ENCODE data around the gene THUMPD1.
"Not testable (repeated sequence)": the region's sequence is repeated elsewhere in the genome, so short reads cannot be mapped to it uniquely, and the experiment has no call there.

THUMPD1 gene

DNA sequence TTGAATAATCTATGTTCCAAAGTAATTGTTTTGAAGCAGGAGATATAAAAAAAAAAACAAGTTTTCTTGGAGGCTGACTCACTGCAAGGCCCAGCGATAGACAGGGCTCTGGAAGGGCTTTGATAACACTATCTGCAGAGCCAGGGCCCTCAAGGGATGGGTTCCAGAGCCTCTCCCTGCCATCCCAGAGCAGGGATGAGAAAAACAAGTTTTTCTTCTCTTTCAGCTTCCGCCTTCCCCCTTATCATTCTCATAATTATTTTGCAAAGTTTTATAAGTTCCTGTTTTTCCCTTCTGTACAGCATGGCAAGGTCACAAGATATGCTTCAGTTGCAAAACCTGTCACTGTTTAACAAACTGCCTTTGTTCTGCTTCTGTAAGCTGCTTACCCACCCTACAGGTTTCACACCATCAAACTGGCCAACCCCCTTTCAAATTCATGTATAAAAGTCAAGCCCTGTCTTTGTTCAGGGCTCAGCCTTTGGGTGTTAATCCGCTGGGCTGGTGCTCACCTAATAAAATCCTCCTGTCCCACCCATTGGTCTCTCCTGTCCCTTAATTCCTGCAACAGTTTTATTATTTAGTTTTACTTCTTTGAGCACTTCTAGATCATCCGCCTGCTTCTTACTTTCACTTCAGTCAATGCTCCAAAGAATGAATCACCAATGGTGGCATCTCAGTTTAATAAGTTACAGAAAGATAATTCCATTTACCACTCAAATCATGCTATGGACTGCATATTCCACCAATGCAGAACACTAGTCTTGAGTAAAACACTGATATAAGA, 5.6 kb upstream of the THUMPD1 start:
- no peak for DNase-seq

DNA sequence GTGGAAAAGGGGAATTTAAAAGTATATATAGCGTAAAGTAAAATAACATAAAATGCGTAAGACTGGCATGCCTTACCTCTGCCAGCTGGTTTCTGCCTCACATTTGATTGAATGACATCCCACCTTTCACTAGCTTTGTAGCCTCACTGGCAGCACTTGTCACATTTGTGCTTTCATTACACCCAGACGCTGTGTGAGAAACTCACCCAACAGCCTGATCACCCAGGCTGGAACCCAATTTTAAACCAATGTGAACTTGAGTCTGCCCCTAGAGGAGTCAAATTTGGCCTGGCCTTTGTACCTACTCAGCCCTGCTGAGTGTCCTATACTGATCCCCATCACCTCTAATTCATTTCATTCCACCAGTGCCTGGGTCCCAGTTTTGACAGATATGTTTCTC, 4.8 kb upstream of the THUMPD1 start:
- DNase-seq = no peak

DNA sequence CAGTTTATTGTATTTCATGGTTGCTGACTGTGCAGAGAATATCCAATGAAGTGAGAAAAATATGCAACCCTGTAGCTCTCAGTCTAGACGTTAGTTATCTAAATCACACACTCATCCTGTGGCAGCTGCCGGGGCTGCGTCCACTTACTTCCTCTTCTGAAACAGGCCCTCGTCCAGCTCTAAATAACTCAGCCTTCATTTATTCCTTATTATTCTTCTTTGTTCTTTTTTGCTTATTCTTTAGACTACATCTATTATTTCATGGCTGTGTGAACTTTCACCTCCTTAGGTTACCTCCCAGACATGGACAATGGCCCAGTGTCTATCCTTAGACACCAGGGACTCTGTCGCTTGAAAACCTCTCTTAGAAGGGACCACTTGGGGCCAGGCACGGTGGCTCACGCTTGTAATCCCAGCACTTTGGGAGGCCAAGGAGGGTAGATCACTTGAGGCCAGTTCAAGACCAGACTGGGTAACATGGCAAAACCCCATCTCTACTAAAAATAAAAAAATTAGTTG, 3.4 kb upstream of the THUMPD1 start:
- no peak for DNase-seq

DNA sequence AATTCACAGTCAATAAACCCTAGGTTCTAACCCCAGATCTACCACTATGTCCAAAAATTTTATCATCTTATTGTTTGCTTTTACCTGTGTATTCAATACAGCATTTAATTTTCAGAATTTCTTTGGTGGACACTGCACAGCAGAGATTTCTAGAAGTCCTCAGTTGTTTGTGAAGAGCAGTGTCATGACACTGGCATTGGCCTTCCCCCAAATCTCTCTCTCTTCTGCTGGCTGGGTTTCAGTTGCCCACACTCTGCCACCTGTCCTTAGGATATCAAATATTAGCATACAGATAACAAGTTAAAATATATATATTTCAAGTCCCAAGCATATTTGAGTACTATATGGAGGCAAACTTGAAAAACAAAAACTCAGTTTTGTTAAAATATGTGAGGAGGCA, 2.0 kb upstream of the THUMPD1 start:
- DNase-seq = no peak

DNA sequence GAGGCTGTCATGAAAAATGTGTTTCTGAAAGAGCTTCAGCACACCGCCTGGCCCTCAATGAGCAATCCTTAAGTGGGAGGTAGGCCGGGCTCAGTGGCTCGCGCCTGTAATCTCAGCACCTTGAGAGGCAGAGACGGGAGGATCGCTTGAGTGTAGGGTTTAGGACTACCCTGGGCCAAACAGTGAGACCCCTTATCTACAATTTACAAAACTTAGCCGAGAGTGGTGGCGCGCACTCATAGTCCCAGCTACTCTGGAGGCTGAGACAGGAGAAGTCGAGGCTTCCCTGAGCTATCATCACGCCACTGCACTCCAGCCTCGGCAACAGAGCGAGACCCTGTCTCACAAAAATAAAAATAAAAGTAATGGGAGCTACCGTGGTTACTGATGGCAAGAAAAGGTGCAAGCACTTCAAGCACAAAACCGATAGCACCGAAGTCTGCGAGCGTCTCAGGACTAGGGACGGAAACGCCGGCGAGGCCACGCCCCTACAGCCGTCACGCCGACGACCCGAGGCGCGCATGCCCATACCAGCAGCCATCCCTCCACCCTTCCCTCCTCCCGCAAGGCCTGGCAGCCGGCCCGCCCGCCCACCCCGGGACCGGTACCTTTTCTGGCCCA, 607 bp downstream of the THUMPD1 start:
- peak; percentile 61 to 72 for DNase-seq

DNA sequence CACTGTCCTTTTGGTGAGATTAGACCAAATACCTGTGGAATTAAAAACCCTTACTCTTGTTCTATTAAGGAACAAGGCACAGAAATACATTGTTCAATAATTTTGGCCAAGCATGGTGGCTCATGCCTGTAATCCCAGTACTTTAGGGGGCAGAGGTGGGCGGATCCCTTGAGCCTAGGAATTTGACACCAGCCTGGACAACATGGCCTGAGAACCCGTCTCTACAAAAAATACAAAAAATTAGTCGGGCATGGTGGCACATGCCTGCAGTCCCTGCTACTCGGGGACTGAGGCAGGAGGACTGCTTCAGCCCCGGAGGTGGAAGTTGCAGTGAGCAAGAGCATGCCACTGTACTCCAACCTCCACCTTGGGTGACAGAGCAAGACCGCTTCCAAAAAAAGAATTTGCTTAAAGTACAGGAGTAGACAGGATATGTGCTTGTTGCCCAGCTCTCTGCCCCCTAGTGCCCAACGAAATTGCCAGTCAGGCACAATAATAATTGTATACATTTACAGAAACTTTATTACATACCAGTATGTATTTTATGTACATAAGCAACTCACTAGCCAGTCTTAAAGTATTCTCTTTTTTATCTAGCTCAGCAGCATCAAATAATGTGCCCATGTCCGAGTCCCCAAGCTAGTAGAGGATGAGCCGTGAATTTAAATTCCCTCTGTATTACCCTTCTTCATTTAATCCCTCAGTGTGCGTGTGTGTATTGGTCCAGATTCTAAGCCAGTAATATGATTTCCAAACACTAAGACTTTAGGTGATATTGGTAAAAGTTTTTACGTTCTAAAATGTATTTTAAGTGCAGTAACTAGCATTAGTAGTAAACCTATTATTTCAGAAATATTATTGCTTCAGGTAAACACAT, 1.4 kb downstream of the THUMPD1 start:
- no peak for DNase-seq

DNA sequence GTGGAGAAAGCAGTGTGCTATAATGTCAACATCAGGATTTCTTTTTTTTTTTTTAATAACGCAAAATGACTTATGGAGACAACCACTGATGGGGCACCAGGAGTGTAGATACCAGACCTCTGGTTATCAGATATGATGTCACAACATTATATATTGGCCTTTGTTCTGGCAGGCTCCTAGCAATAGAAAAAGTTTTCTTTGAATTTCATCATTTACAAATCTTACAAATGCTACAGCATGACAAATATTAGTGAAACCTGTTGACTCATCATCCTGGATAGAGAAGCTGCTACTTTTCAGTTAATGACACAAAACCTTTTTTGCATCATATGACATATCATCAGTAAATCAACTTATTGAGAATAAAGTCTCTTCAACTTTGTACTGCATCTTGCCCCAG, 6.1 kb downstream of the THUMPD1 start:
- DNase-seq = no peak

DNA sequence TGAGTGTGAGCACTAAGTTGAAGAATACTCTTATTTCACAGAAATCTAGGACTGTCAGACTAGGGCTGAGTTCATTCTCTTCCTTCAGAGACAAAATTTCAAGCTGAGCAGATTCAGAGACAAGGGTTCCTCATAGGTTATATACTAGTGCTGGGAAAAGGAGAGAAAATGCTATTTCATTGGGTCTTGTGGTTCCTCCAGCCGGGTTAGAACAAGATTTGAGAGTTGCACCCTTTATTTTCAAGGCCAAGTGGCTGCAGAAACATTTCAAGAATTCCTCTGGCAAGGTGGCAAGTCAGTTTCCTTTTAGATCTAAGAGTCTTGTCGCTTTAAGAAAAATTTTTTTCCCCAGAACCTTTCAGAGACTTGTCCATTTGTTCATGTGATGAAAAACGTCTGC, 6.8 kb downstream of the THUMPD1 start:
- DNase-seq = no peak

DNA sequence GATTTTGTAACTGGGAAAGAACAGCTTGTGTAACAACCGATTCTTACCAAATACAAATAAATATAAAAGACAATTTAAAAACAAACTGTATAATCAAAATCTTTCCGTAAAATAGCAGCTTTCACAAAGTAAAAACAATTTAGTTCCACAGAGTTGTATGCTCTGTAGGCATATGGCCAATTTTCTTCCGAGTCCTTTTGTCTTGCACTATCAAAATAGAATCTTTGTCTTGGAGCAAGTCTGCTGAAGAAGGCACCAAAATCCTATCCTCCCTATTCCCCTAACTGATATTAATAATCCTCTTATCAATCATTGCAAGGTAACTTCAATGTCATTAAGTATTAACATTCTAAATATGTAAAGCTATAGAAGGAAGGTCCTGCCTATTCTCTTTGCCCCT, 7.6 kb downstream of the THUMPD1 start:
- peak in 1 of 2 donors; percentile 7 for DNase-seq

DNA sequence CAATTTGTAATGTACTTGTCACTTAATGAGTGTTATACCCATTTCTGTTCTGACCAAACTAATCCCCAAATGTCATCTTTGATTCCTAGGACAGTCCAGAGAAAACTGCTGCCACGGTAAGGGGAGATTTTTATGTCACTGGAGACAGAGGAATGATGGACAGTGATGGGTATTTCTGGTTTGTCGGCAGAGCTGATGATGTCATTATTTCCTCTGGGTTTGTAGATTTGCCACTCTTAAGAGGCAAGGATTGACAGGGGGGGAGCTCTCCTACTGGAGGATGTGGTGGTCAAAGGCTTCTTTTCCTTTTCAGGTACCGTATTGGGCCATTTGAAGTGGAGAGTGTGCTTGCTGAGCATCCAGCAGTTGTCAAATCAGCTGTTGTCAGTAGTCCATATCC, 12.5 kb downstream of the THUMPD1 start:
- DNase-seq = no peak

DNA sequence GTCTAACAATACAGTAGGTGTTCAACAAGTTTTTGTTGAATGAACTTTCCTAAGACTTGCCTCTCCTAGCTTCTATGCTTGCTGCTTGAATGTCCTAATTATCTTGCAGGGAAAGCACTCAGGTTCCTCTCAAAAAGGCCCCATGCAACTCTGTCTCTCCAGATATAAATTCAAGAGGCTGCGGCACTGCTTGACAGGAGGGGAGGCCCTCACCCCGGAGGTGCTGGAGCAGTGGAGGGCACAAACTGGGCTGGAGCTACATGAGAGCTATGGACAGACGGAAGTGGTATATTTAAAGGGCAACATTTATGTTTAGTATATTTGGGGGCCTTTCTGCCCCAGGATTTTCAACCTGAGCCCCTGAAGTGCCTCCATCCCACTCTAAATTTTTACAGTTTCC, 14.4 kb downstream of the THUMPD1 start:
- no peak for DNase-seq

DNA sequence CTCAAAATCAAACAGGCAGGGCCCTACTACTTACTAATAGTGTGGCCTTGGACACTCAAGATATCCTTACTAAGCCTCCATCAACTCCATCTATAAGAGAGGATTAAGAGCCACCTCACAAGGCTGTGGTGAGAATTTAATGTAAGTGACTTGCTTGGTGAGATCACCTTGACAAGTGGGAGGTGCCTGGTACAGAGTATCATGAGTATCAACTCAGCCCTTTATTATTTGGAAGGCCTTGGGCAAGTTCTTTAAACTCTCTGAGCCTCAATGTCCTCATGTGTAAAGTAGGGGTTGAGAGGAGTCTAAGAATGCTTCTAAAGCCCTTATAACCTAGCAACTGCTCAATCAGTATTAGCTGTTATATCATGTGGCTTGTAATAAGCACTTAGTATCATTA, 15.0 kb downstream of the THUMPD1 start:
- no peak for DNase-seq

DNA sequence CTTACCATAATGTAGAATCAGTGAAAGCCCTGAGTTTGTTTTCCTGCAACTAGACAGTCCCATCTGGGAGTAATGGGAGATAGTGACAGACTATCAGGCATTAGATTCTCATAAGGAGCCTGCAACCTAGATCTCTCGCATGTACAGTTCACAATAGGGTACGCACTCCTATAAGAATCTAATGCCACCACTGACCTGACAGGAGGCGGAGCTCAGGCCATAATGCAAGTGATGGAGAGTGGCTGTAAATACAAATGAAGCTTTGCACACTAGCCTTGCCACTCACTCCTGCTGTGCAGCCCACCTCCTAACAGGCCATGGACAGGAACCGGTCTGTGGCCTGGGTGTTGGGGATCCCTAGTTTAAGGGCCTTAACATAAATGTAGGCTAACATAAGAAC, 21.4 kb downstream of the THUMPD1 start:
- DNase-seq = no peak

DNA sequence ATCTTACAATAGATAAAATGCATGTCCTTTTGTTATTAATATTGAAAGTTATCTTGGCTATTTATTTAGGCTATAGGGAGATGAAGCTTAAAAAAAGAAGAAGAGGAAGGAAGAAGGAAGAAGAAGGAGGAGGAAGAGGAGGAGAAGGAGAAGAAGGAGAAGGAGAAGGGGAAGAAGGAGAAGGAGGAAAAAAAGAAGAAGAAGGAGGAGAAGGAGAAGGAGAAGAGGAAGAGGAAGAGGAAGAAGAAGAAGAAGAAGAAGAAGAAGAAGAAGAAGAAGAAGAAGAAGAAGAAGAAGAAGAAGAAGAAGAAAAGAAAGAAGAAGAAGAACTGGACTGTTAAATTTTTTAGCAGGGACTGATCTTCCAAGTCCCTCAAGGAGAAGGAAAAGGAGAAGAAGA, 23.9 kb downstream of the THUMPD1 start:
- DNase-seq = not testable (repeated sequence)

DNA sequence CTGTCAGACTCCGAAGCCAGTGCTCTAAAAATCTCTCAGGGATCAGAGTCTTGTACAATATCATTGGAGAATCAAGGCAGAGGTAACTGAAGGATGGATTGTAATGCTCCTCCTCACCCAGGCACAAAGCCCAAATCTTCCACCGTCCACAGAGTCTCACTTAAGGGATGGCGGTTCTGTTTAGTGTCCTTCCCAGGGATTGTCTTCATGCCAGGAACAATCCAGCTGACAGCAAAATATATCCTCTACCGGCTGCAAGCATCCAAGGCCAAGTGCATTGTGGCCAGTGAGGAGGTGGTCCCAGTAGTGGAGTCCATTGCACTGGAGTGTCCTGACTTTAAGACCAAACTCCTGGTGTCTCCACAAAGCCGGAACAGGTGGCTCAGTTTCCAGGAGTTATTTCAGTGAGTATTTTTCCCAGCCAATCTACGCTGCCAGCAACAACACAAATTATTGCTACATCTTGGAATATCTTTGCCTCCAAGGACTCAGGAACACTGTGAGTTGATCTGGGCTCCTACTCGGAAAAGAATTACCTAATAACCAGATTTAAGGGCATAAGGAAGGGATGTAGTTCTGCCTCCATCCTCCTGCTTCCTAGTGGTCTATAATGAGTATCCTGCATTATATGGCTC, 30.2 kb downstream of the THUMPD1 start:
- DNase-seq = no peak

DNA sequence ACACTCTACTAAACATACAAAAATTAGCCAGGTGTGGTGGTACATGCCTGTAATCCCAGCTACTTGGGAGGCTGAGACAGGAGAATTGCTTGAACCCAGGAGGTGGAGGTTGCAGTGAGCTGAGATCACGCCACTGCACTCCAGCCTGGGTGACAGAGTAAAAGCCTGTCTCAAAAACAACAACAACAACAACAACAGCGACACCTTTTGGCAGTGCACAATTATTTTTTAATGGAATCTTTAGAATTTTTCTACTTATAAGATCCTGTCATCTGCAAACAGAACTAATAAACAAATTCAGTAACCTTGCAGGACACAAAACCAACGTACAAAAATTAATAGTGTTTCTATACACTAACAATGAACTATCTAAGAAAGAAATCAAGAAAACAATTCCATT, 33.5 kb downstream of the THUMPD1 start:
- not testable (repeated sequence) for DNase-seq

DNA sequence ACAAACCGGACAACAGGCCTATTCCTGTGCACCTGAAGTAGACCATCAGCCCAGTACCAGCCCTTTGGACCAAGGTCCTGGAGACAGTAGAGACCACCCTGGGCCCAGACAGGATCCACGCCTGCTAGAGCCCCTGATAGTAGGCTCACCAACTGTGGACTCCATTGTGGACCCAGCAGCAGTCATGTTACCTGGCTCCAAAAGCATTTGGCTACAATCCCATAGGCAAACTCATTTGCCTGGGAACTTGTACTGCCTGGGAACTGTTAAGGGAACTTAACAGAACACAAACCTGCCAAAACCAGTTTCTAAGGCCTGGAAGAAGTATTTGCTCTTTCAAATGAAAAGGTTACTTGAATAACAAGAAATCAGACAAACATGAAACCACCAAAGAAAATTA, 34.2 kb downstream of the THUMPD1 start:
- DNase-seq = no peak

DNA sequence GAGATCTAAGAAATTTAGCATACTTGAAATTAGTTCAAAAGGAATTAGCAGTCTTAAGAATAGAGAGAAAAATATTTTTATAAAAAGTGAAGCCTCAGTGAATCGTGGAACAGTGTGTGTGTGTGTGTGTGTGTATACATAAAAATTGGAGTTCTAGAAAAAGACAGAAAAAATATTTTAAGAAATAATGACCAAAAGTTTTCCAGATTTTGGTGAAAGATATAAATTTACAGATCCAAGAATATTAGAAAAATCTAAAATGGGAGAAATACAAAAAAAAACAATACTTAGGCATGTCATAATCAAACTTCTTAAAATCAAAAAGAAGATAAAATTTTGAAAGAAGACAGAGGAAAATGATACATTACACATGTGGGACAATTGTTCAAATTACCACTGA, 35.6 kb downstream of the THUMPD1 start:
- DNase-seq = not testable (repeated sequence)

DNA sequence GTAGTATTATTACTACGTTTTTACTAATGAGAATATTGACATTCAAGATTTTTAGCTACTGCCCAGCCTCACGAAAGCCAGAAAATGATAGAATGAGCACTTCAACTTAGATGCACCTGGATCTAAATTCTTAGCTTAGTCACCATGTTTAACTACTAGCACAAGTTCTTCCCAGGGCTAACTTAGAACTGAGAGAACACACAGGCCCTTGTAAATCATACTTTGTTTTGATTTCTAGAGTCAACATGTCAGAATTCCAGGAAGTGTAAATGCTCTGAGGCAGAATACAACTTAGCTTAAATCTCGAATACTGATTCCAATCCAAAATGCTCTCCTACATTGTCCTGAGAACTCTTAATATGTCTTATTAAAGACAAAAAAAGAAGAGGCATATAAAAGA, 37.3 kb downstream of the THUMPD1 start:
- no peak for DNase-seq

DNA sequence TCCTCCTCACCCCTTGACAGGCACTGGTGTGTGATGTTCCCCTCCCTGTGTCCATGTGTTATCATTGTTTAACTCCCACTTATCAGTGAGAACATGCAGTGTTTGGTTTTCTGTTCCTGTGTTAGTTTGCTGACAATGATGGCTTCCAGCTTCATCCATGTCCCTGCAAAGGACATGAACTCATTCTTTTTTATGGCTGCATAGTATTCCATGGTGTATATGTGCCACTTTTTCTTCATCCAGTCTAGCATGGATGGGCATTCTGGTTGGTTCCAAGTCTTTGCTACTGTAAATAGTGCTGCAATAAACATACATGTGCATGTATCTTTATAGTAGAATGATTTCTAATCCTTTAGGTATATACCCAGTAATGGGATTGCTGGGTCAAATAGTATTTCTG, 39.9 kb downstream of the THUMPD1 start:
- not testable (repeated sequence) for DNase-seq

DNA sequence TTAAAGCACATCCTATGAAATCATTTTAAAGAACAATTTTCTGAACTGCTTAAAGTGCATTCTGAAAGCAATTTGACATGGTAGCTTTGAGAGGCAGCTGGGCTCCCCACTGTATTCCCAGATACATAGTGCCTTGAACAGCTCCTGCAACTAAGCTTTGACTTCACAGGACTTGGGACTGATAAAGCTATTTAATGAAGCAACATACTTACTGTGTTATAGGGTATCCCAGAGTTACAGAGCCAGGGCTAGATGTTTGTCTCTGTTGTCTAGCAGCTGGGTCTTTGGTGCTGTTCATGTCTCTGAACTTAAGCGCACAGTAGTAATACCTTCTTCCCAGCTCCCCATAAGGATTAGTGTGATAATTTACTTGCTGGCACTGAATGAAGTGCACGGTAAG, 45.0 kb downstream of the THUMPD1 start:
- DNase-seq = no peak

DNA sequence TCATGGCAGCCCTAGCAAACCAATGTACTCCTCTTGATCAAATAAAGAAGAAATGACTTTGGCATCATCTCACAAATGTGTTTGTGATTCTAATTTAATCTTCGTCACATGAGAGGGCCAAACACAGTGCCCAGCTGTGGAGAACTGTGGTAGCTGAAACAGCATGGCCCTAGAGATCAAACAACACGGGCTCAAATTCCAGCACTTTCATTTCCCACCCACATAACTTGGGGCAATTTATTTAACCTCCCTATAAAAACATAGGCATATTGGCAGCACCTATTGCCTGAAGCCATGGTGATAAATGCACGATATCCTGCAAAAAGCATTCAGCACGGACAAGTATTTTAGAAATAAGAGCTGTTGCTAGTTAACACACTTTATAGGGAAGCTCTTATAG, 46.6 kb downstream of the THUMPD1 start:
- no peak for DNase-seq

DNA sequence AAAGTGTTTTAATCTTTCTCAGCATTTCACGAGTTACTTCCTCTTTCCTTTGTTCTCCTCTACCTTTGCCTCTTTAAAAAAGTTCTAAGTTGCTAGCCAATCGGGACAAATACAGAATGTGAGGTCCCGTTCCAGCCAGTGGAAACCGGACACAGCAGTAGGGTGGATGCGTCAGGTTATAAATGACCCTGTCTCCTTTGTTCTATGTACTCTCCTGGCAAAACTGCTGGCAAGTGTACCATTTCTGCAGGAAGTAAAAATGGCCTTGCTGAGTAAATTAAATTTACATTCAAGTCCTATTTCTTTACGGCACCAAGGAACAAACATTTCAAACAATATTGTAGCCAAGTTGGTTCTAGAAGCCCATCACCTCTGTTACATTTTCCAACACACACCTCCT, 47.5 kb downstream of the THUMPD1 start:
- not testable (repeated sequence) for DNase-seq

Measured in hippocampal formation (tissue), 2 donors.